ENCODE data around the gene MGAT2.
"Not testable (repeated sequence)": the region's sequence is repeated elsewhere in the genome, so short reads cannot be mapped to it uniquely, and the experiment has no call there.

Gene MGAT2

DNA sequence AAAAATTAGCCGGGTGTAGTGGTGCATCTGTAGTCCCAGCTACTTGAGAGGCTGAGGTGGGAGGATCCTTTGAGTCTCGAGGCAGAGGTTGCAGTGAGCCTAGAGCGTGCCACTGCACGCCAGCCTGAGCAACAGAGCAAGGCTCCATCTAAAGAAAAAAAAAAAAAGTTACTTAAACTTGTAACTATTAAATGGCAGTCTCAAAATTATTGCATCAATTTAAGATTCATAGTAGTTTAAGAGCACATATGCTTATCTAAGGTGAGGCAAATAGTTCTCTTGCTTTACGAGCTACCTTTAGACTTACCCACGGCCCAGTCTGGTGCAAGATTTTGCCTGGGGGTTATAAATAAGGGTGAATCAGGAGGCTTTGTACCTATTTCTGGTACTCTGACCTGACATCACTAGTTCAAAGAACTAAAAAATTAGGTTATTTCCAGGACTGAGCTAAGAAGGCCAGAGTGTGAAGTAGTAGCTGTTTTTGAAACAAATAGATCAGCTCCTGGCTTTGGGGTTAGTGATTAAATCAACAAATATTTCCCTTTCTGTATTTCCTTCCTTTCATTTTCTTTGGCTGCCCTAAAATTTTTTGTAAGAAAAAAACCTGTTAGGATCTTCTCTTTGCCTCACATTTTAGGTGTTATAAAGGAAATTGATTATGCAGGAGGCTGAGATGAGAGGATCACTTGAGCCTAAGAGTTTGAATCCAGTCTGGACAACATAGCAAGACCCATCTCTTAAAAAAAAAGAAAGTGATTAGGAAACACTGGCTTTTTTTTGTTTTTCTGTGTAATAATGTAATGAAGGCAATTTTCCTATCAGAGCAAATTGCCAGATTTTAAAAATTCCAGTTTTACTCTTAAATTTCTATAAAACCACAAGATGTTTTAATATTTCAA lies 3.6 kb downstream of the MGAT2 start:
- H3K4me3 Mint-ChIP-seq, result peak overlapping the region; percentile 57 to 93
- H3K27ac Mint-ChIP-seq, result peak overlapping the region; percentile 34 to 52
- H3K27me3 Mint-ChIP-seq, result no peaks in the 10 kb centered on the region
- ATAC-seq, result peak; percentile 13
- no peak for DNase-seq
- H3K4me1 Mint-ChIP-seq, result peaks cover 50% of the 10 kb centered on the region
- no peaks in the 10 kb centered on the region for H3K9me3 Mint-ChIP-seq

DNA sequence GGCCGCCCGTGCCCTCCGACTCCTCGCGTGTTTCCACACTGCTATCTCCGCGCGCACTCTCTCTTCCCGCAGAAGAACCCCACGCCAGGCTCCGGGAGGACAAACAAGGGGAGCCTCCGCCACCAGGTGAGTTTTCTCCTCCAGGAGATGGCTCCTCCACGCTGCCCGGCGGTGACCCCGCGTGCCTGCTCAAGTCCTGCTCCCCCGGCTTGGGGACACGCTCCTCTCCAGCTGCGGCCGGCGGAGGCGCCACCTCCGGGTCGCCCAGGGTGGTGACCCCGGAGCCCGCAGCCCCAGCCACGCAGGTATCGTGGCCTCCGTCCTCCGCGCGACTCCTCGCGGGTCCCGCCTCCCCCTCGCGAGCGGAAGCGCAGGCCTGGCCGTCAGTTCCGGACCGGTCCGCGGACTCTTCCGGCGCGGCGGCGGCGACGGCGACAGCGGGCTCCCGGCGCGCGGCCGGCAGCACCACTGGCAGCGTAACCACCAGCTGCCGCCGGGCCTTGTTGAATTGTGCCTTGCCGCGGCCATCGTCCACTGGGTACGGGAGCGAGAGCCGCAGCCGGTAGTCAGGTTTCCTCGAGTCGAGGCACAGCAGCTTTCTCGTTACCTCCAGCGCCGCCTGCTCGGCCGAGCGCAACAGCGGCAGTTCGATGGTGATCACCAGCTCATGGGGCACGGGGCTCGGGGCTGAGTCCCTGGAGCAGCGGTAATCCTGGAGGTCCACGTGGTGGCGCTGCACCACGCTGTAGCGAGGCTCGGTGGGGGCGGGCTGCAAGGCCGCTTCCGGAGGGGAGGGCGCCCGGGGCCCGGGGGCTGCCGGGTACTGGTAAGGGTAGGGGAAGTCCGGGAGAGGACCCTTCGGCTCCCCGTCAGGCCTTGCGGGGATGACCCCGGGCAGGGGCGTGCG lies 13.3 kb downstream of the MGAT2 start:
- ATAC-seq (peak; percentile 90), DNase-seq (peak; percentile 96 to 97)
- Mint-ChIP-seq H3K9me3 (no peaks in the 10 kb centered on the region), H3K27ac (peak overlapping the region; percentile 95 to 99), H3K4me3 (peak overlapping the region; percentile 92 to 95), H3K27me3 (no peaks in the 10 kb centered on the region), H3K4me1 (peaks cover 65% of the 10 kb centered on the region)

DNA sequence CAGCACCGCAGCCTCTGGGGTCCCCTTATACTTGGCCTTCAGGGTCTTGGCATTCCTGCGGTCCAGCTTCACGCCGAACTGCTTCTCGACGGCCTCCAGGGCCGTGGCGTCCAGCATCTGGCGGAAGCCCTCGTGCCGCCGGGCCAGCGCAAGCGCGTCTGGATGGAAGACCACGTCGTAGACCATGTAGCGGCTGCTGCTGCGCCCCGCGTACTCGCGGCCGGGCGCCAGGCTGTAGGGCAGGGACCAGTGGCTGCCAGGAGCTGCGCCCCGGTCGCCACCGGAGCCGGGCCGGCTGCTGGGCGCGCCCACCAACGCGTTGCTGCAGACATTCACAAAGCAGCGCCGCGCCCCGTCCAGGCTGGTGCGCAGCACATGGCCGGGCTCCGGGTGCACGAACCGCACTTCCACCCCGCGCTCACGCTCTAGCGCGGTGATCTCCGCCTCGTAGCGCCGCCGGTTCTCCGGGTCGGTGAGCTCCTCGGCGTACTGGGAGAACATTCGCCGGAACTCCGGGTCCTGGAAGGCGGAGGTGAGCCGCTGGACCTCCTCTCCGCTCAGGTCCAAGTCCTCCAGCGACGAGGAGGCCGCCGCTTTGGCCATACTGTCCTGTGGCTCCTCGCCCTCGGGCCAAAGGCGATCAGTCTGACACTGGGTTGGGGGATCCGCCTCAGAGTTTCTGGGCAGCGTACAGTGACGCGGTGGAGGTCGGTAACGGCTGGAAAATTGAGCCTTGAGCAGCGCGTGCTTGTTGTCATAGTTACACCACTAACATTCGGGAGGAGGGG lies 14.1 kb downstream of the MGAT2 start, which contains the start of gene DNAAF2:
Gene DNAAF2 (minus strand): TSS at position 698 of the 788 bp plus-strand sequence. CDS start 95 bp downstream, at position 603.
- Mint-ChIP-seq H3K4me1 (peaks cover 59% of the 10 kb centered on the region), H3K27me3 (no peaks in the 10 kb centered on the region), H3K27ac (peak within 1 kb of the TSS; percentile 98 to 99), H3K9me3 (no peaks in the 10 kb centered on the region), H3K4me3 (peak within 1 kb of the TSS; percentile 95 to 100)
- ATAC-seq, result peak; percentile 69
- DNase-seq, result peak; percentile 46 to 70

DNA sequence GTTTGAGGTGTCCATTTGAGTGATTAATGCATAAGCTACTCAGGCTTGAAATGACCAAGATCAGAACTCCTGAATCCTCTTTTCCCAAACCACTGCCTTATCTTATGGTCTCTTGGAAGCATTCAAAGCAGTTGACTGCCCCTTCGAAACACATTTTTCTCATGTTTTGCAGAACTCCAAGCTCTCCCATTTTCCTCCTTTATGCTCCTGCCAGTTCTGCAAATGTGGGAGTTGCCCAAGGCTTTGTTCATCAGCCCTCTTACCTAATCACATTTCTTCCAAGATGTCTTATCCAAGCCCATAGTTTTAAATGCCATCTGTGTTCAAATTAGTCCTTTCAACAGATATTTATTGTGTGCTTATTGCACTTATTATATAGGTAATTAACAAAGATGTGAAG lies 16.3 kb downstream of the MGAT2 start:
- DNase-seq, result no peak
- Mint-ChIP-seq H3K4me1 (peaks cover 59% of the 10 kb centered on the region), H3K27ac (no peak overlapping the region), H3K9me3 (no peaks in the 10 kb centered on the region), H3K27me3 (no peaks in the 10 kb centered on the region), H3K4me3 (peak overlapping the region; percentile 64 to 95)
- ATAC-seq, result no peak

DNA sequence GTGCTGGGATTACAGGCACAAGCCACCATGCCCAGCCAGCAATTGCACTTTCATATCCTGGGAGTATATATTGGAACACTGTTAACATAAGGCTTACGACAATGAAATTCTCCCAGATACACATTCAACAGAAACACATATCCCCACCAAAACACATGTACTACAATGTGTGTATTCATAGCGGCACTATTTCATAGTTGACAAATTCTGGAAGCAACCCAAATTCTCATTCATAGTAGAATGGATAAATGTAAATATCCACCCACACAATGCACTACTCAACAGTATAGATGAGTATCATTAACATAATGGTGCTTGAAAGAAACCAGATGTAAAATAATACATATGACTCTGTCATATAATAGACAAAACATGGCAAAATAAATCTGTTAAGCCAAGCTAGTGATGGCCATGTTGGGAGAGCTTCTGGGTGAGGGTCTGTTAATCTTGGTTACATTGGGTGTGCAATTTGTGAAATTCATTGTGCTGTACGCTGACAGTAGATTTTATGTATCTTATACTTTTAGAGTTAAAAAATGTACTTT lies 17.0 kb downstream of the MGAT2 start:
- no peaks in the 10 kb centered on the region for H3K27me3 Mint-ChIP-seq
- peaks cover 61% of the 10 kb centered on the region for H3K4me1 Mint-ChIP-seq
- no peaks in the 10 kb centered on the region for H3K9me3 Mint-ChIP-seq
- DNase-seq (no peak), ATAC-seq (no peak)
- H3K4me3 Mint-ChIP-seq, result no peak overlapping the region
- no peak overlapping the region for H3K27ac Mint-ChIP-seq

DNA sequence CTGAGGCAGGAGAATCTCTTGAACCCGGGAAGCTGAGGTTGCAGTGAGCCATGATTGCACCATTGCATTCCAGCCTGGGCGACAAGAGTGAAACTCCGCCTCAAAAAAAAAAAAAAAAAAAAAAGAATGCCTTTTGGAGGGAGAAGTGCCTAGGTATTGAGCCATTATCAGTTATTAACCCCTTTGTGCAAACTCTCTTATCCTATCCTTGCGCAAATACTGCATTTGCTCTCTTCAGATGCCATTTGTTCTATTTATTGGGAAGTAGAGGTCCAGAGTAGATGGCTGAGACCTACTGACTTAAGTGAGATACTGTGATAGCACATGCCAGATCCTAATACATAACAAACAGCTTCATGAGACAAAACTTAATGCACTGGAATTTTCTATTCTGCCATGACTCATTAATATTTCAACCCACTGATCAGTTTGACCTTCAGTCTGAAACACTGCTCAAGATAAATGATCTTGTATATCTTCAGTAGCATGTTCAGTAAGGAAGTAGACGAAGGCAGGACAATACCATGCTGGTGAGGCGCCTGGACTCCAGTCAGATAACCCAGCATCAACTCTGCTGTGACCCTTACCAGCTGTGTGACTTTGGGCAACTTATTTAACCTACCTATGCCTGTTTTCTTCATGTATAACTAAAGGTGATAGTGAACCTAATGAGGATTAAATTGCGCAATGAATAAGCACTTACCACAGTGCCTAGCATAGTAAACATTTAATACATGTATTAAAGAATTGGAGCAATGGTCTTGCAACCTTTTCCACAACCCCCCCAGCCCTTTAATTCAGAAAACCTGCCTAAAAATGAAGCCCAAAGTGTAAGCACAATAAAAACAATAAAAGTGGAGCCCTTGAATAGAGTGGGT lies 20.2 kb downstream of the MGAT2 start:
- ATAC-seq (no peak), DNase-seq (no peak)
- Mint-ChIP-seq H3K27ac (no peak overlapping the region), H3K4me1 (peaks cover 52% of the 10 kb centered on the region), H3K4me3 (no peak overlapping the region), H3K9me3 (no peaks in the 10 kb centered on the region), H3K27me3 (no peaks in the 10 kb centered on the region)

DNA sequence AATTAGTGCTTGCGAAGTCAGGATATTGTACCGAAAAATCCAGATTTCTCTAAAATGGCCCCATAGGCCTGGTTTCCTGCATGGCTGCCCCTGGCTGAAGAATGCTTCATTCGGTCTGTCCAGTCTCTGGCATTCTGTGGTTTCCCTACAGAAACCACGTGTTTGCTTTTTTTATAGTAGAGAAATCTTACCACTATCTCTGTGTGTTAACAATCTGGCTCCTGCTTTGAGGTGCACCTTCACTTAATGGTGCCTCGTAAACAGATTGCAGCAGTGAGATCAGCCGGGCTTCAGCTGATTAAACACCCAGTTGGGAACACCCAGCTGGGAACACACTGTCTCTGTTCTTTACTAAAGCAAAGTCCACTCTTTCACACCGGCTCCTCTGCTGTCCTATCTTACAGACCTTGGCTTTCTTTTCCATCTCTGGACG lies 21.1 kb downstream of the MGAT2 start:
- no peak for DNase-seq
- H3K27me3 Mint-ChIP-seq, result no peaks in the 10 kb centered on the region
- peaks cover 43% of the 10 kb centered on the region for H3K4me1 Mint-ChIP-seq
- no peak overlapping the region for H3K4me3 Mint-ChIP-seq
- H3K27ac Mint-ChIP-seq, result no peak overlapping the region
- ATAC-seq, result no peak
- no peaks in the 10 kb centered on the region for H3K9me3 Mint-ChIP-seq

DNA sequence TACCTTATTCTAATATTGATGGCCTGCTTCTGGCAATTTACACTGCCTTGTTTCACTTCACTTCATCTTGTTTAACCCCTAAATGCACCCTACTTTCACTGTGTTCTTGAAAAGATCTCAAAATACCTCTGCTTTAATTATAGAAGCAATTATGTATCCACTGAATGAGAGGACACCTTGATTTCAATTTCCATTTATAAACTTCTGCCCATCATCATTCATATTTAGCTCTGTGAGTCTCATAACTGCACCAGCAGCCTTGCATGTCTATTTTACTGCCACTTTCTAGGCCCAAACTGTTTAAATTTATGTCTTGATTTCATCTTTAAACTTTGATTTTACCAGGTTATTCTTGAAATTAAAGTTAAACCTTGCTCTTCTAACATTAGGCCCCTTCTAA lies 21.6 kb downstream of the MGAT2 start:
- Mint-ChIP-seq H3K4me3 (no peak overlapping the region), H3K9me3 (no peaks in the 10 kb centered on the region), H3K27ac (no peak overlapping the region), H3K4me1 (peaks cover 38% of the 10 kb centered on the region), H3K27me3 (no peaks in the 10 kb centered on the region)
- no peak for ATAC-seq
- no peak for DNase-seq

DNA sequence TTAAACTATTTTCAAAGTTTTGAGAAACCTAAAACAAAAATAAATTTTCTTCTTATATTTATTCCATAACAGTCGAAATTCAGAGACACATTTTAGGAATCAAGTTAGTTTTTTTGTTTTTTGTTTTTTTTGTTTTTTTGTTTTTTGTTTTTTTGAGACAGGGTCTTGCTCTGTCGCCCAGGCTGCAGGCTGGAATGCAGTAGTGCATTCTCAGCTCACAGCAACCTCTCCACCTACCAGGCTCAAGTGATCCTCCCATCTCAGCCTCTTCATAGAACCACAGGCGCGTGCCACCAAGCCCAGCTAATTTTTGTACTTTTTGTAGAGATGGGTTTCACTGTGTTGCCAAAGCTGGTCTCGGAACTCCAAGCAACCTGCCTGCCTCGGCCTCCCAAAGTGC lies 32.9 kb downstream of the MGAT2 start:
- Mint-ChIP-seq H3K27ac (no peak overlapping the region), H3K27me3 (no peaks in the 10 kb centered on the region), H3K4me1 (no peaks in the 10 kb centered on the region)

DNA sequence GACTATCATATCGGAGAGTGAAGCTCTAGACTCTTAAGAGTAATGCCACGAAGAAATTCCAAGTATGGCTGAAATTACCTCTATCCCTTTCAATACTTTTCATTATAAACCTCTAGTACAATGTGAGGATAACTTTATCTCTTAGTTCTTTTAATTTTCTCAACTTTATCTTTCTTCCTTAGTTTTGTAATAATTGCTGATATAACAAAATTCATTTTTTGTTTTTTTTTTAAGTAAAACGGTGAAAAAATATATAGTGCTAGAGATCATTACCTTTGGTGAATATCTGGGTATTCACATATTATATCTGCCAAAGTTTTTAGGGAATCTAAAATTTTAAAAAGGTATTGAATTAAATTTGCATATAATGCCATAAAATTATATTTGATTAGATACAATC lies 33.9 kb downstream of the MGAT2 start:
- DNase-seq (no peak), ATAC-seq (no peak)
- Mint-ChIP-seq H3K4me1 (no peaks in the 10 kb centered on the region), H3K27me3 (no peaks in the 10 kb centered on the region), H3K4me3 (no peak overlapping the region), H3K9me3 (no peaks in the 10 kb centered on the region), H3K27ac (no peak overlapping the region)

More for the DNA sequence above, 32.9 kb downstream of the MGAT2 start:
- DNase-seq (no peak), ATAC-seq (no peak)
- H3K9me3 Mint-ChIP-seq, result no peaks in the 10 kb centered on the region
- H3K4me3 Mint-ChIP-seq, result no peak overlapping the region

DNA sequence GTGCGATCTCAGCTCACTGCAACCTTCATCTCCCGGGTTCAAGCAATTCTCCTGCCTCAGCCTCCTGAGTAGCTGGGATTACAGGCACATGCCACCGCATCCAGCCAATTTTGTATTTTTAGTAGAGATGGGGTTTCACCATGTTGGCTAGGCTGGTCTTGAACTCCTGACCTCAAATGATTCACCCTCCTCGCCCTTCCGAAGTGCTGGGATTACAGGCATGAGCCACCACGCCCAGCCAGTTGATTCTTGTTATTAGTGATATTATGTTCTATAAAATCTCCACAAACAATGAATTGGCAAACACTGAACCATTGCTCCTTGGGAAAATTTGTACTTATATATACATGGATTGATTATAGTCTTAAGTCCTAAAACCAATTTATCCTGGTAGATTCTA lies 36.9 kb downstream of the MGAT2 start:
- H3K4me3 Mint-ChIP-seq, H3K4me1 Mint-ChIP-seq, DNase-seq, H3K9me3 Mint-ChIP-seq, ATAC-seq, H3K27me3 Mint-ChIP-seq: not testable (repeated sequence)
- peak overlapping the region in 1 of 2 donors; percentile 54 for H3K27ac Mint-ChIP-seq

DNA sequence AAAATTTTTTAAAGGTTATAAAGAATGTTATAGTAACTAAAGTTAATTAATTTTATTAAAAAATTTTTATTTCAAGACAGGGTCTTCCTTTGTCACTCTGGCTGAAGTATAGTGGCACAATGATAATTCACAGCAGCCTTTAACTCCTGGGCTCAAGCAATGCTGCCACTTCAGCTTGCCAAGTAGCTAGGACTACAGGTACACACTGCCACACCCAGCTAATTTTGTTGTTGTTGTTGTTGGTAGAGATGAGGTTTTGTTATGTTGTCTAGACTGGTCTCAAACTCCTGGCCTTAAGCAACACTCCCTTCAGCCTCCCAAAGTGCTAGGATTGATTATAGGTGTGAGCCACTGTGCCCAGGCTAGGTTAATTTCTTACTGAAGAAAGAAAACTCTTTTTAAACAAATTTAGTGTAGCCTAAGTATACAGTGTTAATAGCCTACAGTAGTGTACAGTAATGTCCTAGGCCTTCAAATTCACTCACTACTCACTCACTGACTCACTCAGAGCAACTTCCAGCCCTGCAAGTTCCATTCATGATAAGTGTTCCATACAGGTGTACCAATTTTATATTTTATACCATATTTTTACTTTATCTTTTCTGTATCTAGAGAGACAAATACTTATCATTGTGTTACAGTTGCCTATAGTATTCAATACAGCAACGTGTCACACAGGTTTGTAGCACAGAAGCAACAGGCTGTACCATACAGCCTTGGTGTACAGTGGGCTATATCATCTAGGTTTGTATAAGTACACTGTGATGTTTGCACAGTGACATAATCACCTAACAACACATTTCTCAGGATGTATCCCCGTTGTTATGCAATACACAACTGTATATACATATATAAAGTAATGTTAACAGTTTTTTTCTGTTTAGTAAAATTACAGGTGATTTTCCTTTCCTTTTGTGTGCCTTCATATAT lies 39.2 kb downstream of the MGAT2 start:
- Mint-ChIP-seq H3K27me3 (no peaks in the 10 kb centered on the region), H3K4me1 (no peaks in the 10 kb centered on the region), H3K9me3 (no peaks in the 10 kb centered on the region), H3K4me3 (no peak overlapping the region), H3K27ac (no peak overlapping the region)
- ATAC-seq (no peak), DNase-seq (no peak)

DNA sequence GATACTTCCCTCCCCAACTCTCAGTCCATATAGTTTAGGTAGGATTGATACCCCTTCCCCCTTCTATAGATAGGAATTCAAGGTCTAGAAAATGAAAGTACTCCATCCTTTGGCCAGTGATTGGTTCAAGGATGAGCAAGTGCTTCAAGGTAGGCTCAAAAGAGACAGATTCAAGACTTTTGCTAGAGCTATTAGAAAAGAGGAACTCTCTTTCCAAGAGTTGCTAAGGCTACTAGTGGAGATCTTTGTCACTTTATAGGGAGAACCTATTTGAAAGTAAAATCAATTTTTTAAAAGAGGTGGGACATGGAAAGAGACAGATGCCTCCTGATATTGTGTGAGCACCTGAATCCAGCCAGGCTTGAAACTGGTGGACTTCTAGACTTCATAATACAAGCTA lies 49.9 kb downstream of the MGAT2 start:
- H3K4me3 Mint-ChIP-seq, result no peak overlapping the region
- H3K9me3 Mint-ChIP-seq, result no peaks in the 10 kb centered on the region
- ATAC-seq (no peak), DNase-seq (no peak)
- H3K27ac Mint-ChIP-seq, result no peak overlapping the region
- no peaks in the 10 kb centered on the region for H3K4me1 Mint-ChIP-seq
- no peaks in the 10 kb centered on the region for H3K27me3 Mint-ChIP-seq
